Keratinocyte (primary cell): ENCODE measurements around the gene CILP2. TPM values are rescaled to one million over a fixed set of nuclear protein-coding genes. Genes with fewer than 3 reads are reported as not detected.

Experiments
- DNase-seq: peaks from one replicate; pipeline ENCODE4 v3.0.0-alpha.2; 2011; ENCODE audit warnings: low read depth, missing footprints, low spot score
- FAIRE-seq: peaks from 2 replicates; lab custom pipeline; 2011; peaks lifted over from hg19 to GRCh38; lab: Jason Lieb, UNC
- H2AFZ ChIP-seq: 2 replicates; pipeline ENCODE4 v1.6.0; 2012; ENCODE audit warnings: low read length, control low read depth, inconsistent platforms; ENCODE audit not compliant: control insufficient read depth
- H3K27ac ChIP-seq: 2 replicates; pipeline ENCODE4 v1.5.1; 2011; ENCODE audit warnings: low read length; ENCODE audit not compliant: control insufficient read depth, insufficient read depth
- H3K27me3 ChIP-seq: 3 replicates; pipeline ENCODE4 v1.6.0; 2011; ENCODE audit warnings: low read length; ENCODE audit not compliant: control insufficient read depth, insufficient read depth; ENCODE audit errors: extremely low read depth
- H3K36me3 ChIP-seq, 2 experiments: 2 replicates in 1 of 2; 3 replicates in 1 of 2; pipeline ENCODE4 v1.5.1; 2011; ENCODE audit warnings: low read length in 2 of 2, mild to moderate bottlenecking in 1 of 2; ENCODE audit not compliant: control insufficient read depth in 2 of 2, insufficient read depth in 2 of 2; ENCODE audit errors: extremely low read depth in 1 of 2
- H3K4me1 ChIP-seq: 3 replicates; pipeline ENCODE4 v1.5.1; 2011; ENCODE audit warnings: low read length; ENCODE audit not compliant: control insufficient read depth, insufficient read depth; ENCODE audit errors: extremely low read depth
- H3K4me2 ChIP-seq: 3 replicates; pipeline ENCODE4 v1.6.0; 2011; ENCODE audit warnings: low read depth, low read length; ENCODE audit not compliant: control insufficient read depth, insufficient read depth; ENCODE audit errors: extremely low read depth
- H3K4me3 ChIP-seq, 3 experiments: fragments of 200-600 bp in 1 of 3; sonication (generic) in 1 of 3; 2 replicates in 2 of 3; 3 replicates in 1 of 3; pipeline ENCODE4 v1.5.1; 2011 to 2016; ENCODE audit warnings: low read length in 3 of 3, mild to moderate bottlenecking in 3 of 3, control low read depth in 2 of 3, inconsistent platforms in 1 of 3, low read depth in 1 of 3, mixed read lengths in 1 of 3, mixed run types in 1 of 3, moderate library complexity in 1 of 3; ENCODE audit not compliant: control insufficient read depth in 2 of 3, insufficient read depth in 2 of 3; ENCODE audit errors: extremely low read depth in 1 of 3
- H3K79me2 ChIP-seq: 2 replicates; pipeline ENCODE4 v1.6.0; 2012; ENCODE audit warnings: low read length; ENCODE audit not compliant: control insufficient read depth, insufficient read depth
- H3K9ac ChIP-seq: 3 replicates; pipeline ENCODE4 v1.6.0; 2011; ENCODE audit warnings: low read length; ENCODE audit not compliant: control insufficient read depth, insufficient read depth; ENCODE audit errors: extremely low read depth
- H3K9me1 ChIP-seq: 3 replicates; pipeline ENCODE4 v1.6.0; 2011; ENCODE audit warnings: low read length; ENCODE audit not compliant: control insufficient read depth, insufficient read depth; ENCODE audit errors: extremely low read depth
- H3K9me3 ChIP-seq: 2 replicates; pipeline ENCODE4 v1.5.1; 2012; ENCODE audit warnings: low read depth, low read length; ENCODE audit not compliant: control insufficient read depth
- H4K20me1 ChIP-seq: 3 replicates; pipeline ENCODE4 v1.6.0; 2011; ENCODE audit warnings: low read length; ENCODE audit not compliant: control insufficient read depth, insufficient read depth; ENCODE audit errors: extremely low read depth
- CTCF ChIP-seq, 3 experiments: IDR thresholded peaks in 1 of 3; conservative IDR thresholded peaks in 1 of 3; optimal IDR thresholded peaks in 1 of 3; 2 replicates in 2 of 3; 3 replicates in 1 of 3; pipeline versions ENCODE3 to v1.5.1; 2011; ENCODE audit warnings: low read length in 3 of 3, mild to moderate bottlenecking in 3 of 3, moderate library complexity in 2 of 3, control low read depth in 1 of 3, inconsistent platforms in 1 of 3; ENCODE audit not compliant: insufficient read depth in 2 of 3; ENCODE audit errors: extremely low read depth in 1 of 3
- EZH2 ChIP-seq: IDR thresholded peaks from one replicate; pipeline ENCODE4 v1.6.1; 2012; ENCODE audit warnings: inconsistent platforms, mild to moderate bottlenecking, low read length, moderate library complexity
- dilution Hi-C: fragments of 300-500 bp; cut with MboI; formaldehyde crosslinking; loops from one replicate; pipeline ENCODE4 v1.7.0; 2020; ENCODE audit warnings: low sequenced_read_pairs; ENCODE audit not compliant: extremely low pct_ligation_motif_present
- polyA plus RNA-seq, 5 experiments: library from polyadenylated mRNA; depleted of rRNA in 3 of 5; stranded (reverse) in 3 of 5; stranded (forward) in 1 of 5; unstranded in 1 of 5; fragments of >200 nt; gene quantifications; 1 replicate in 1 of 5; 2 replicates in 3 of 5; 3 replicates in 1 of 5; pipeline versions ENCODE4 v1.2.1 to v1.2.3, GENCODE V29; 2011 to 2012; ENCODE audit warnings: missing spikeins in 2 of 5, low read depth in 1 of 5, low replicate concordance in 1 of 5

CILP2 gene
- polyA plus RNA-seq, 1 donor (not counting 4 experiments of a cell fraction or from before 2014, with no cell fraction given), result 0.07 TPM

DNA sequence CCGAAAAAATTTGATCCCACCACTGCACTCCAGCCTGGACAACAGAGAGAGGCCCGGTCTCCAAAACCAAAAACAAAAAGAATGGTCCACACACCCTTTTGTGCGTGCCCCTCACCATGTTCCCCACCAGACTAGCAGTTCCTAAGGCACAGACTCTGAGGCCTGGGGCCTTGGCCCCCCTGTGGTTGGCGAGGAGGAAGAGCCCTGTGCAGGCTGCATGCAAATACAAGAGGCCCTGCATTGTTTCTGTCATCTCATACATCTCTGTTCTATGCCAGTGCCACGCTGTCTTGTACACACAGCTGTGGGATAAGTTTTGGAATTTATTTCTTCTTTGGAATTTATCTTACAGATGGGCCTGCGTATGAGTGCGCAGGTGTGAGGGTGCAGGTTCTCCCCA is 14.0 kb upstream of the CILP2 start:
- no peak overlapping the region for H3K27ac ChIP-seq
- no peak overlapping the region for H3K9ac ChIP-seq
- TF ChIP-seq CTCF (optimal IDR thresholded peaks at IDR 0.05 in 1 of 3, IDR thresholded peaks at IDR 0.05 in 1 of 3, conservative IDR thresholded peaks at IDR 0.05 in 1 of 3; ENCODE audit: extremely low read depth in 1 of 3, insufficient read depth in 2 of 3, low read length in 3 of 3) (no peak), EZH2 (no peak)
- no peaks in the 10 kb centered on the region for H4K20me1 ChIP-seq
- peaks cover 25% of the 10 kb centered on the region for H3K79me2 ChIP-seq
- H3K4me3 ChIP-seq, result no peak overlapping the region
- no peaks in the 10 kb centered on the region for H3K9me3 ChIP-seq
- no peak for DNase-seq
- H2AFZ ChIP-seq, result no peak overlapping the region
- peaks cover 7 to 26% of the 10 kb centered on the region in 2 experiments for H3K36me3 ChIP-seq
- no peaks in the 10 kb centered on the region for H3K9me1 ChIP-seq
- dilution Hi-C loops, result no loop called here
- no peaks in the 10 kb centered on the region for H3K27me3 ChIP-seq
- FAIRE-seq, result no peak
- no peak overlapping the region for H3K4me2 ChIP-seq
- no peaks in the 10 kb centered on the region for H3K4me1 ChIP-seq

DNA sequence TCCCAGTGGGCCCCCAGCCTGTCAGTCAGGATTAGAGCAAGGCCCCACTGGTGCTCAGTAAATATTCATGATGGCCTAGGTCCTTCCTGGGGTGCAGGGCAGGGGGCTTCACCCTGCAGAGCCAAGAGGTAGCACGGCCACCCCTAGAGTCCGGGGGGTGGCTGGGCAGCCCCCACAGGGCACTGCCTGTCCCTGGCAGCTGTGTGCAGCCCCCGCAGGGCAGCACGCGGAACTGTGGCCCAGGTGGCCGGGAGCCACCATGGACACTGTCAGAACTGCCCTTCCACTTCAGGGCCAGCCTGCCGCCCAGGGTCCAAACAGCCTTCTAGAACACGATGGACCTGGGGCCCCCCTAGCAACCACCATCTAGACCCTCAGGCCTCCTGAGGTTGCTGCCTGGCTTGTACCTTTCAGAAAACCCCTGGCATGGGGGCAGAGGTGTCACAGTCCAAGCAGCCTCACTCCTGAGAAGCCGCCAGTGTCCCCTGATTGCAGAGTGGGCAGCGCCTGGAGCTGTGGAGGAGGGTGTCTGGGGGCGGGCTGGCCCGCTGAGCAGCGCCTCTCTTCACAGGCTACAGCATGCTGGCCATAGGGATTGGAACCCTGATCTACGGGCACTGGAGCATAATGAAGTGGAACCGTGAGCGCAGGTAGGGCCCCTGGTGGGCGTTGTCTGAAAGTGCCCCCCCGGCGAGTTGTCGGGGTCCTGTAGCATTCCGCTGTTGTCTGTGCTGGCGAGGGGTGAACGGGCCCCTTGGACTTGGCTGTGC is 12.3 kb upstream of the CILP2 start:
- Histone ChIP-seq H2AFZ (no peak overlapping the region), H3K9ac (no peak overlapping the region), H3K4me3 (no peak overlapping the region), H3K9me3 (no peaks in the 10 kb centered on the region), H3K4me1 (no peaks in the 10 kb centered on the region), H3K9me1 (no peaks in the 10 kb centered on the region), H3K27ac (no peak overlapping the region), H3K79me2 (peaks cover 11% of the 10 kb centered on the region), H3K27me3 (no peaks in the 10 kb centered on the region), H4K20me1 (no peaks in the 10 kb centered on the region), H3K4me2 (no peak overlapping the region), H3K36me3 (peaks cover 0 to 19% of the 10 kb centered on the region in 2 experiments)
- dilution Hi-C loops, result no loop called here
- FAIRE-seq (no peak), DNase-seq (no peak)
- TF ChIP-seq EZH2 (no peak), CTCF (optimal IDR thresholded peaks at IDR 0.05 in 1 of 3, IDR thresholded peaks at IDR 0.05 in 1 of 3, conservative IDR thresholded peaks at IDR 0.05 in 1 of 3; ENCODE audit: extremely low read depth in 1 of 3, insufficient read depth in 2 of 3, low read length in 3 of 3) (no peak)
